Left ventricle myocardium inferior (tissue), 1 donor: ENCODE results near the gene C1QTNF7. TPM values are rescaled to one million over a fixed set of nuclear protein-coding genes. Genes with fewer than 3 reads are reported as not detected.

Experiments
- DNase-seq: peaks from one replicate; pipeline ENCODE4 v3.0.0-alpha.2; 2020
- H3K27ac ChIP-seq: fragments of 200-600 bp; replicated peaks from 2 replicates; pipeline ENCODE4 v1.8.0; 2021
- H3K27me3 ChIP-seq: fragments of 200-600 bp; 2 replicates; pipeline ENCODE4 v1.8.0; 2021; ENCODE audit warnings: low read depth
- H3K36me3 ChIP-seq: fragments of 200-600 bp; 2 replicates; pipeline ENCODE4 v1.8.0; 2021
- H3K4me1 ChIP-seq: fragments of 200-600 bp; 2 replicates; pipeline ENCODE4 v1.8.0; 2021
- H3K4me3 ChIP-seq: fragments of 200-600 bp; 2 replicates; pipeline ENCODE4 v1.8.0; 2021; ENCODE audit warnings: mild to moderate bottlenecking, moderate library complexity
- H3K9me3 ChIP-seq: fragments of 200-600 bp; replicated peaks from 2 replicates; pipeline ENCODE4 v1.8.0; 2021
- intact Hi-C: fragments of 100-400 bp; cut with micrococcal nuclease; formaldehyde crosslinking; loops from one replicate; pipeline ENCODE4 v1.11.0; 2022
- long read RNA-seq: library from polyadenylated mRNA; unstranded; transcript quantifications from one replicate; pipeline ENCODE4 v2.0.0, GENCODE V29; 2021
- total RNA-seq: library from RNA; stranded (reverse); fragmentation: NEBNext Ultra II Directional; extraction: Animal tissue kit (Norgen Biotek cat#: 25700); gene quantifications from one replicate; pipeline ENCODE4 v1.2.1, GENCODE V29; 2021
- TF ChIP-seq, protein P1 (sequence below): fragments of 200-600 bp; IDR thresholded peaks from 2 replicates; pipeline ENCODE4 v1.8.0; 2021; ENCODE audit warnings: antibody characterized with exemption, mild to moderate bottlenecking, borderline replicate concordance
- donor health status: DM: no; HTN: yes; CAD: no; lungs with severe emphysema.

The C1QTNF7 gene, protein sequence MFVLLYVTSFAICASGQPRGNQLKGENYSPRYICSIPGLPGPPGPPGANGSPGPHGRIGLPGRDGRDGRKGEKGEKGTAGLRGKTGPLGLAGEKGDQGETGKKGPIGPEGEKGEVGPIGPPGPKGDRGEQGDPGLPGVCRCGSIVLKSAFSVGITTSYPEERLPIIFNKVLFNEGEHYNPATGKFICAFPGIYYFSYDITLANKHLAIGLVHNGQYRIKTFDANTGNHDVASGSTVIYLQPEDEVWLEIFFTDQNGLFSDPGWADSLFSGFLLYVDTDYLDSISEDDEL
- total RNA-seq, result 2.4 TPM
- long read RNA-seq, result 0 reads

DNA sequence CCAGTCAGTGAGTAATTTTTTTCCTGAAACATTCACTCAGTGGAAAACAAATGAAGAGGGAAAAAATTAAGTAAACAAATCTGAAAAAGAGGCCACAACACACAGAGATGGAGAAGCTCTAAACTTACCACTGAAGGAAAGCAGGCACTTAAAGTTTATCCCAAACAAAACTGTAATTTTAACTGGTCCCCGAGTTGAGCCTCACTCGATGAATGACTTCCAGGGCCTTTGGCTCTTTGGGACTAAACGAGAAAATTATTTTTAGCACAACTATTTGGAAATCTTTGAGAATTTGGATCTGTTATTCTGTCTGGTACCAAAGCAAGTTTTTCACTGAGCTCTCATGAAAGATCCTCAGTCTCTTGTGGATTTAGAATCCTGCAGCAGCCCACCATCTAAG, at the start of gene C1QTNF7:
Gene C1QTNF7 (plus strand): TSS at position 333 of the 400 bp plus-strand sequence. CDS start 7,711 bp downstream, outside the sequence.
- Histone ChIP-seq H3K36me3 (no peaks in the 10 kb centered on the region), H3K4me3 (peak within 1 kb of the TSS; percentile 5), H3K4me1 (peaks cover 11% of the 10 kb centered on the region), H3K9me3 (no peaks in the 10 kb centered on the region), H3K27ac (peak within 1 kb of the TSS; percentile 60), H3K27me3 (no peaks in the 10 kb centered on the region)
- TF ChIP-seq, protein P1, sequence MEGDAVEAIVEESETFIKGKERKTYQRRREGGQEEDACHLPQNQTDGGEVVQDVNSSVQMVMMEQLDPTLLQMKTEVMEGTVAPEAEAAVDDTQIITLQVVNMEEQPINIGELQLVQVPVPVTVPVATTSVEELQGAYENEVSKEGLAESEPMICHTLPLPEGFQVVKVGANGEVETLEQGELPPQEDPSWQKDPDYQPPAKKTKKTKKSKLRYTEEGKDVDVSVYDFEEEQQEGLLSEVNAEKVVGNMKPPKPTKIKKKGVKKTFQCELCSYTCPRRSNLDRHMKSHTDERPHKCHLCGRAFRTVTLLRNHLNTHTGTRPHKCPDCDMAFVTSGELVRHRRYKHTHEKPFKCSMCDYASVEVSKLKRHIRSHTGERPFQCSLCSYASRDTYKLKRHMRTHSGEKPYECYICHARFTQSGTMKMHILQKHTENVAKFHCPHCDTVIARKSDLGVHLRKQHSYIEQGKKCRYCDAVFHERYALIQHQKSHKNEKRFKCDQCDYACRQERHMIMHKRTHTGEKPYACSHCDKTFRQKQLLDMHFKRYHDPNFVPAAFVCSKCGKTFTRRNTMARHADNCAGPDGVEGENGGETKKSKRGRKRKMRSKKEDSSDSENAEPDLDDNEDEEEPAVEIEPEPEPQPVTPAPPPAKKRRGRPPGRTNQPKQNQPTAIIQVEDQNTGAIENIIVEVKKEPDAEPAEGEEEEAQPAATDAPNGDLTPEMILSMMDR, result no peak
- intact Hi-C loops, result no loop called here
- no peak for DNase-seq

DNA sequence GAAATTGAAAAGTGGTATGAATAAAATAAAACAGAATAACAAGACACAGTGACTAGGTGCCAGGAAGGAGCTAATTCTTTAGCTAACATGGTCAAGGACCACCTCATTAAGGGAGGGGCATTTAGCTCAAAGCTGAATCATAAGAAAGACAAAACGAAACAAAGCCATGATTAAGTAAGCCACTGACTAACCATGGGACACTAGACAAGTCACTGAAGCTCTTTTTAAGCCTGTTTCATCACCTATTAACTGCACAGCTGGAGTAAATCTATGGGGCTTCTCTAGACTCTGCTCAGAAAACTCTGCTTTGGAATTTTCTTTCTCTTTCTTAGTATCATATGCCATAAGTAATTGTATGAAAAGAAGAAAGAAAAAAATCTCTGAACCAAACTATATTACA, 49.8 kb upstream of the C1QTNF7 start:
- H3K27ac ChIP-seq, result peak overlapping the region; percentile 45
- no peak for DNase-seq
- no peaks in the 10 kb centered on the region for H3K36me3 ChIP-seq
- peaks cover 18% of the 10 kb centered on the region for H3K4me1 ChIP-seq
- TF ChIP-seq, protein P1, result no peak
- H3K9me3 ChIP-seq, result no peaks in the 10 kb centered on the region
- H3K4me3 ChIP-seq, result no peak overlapping the region
- no peaks in the 10 kb centered on the region for H3K27me3 ChIP-seq
- intact Hi-C loops, result no loop called here

DNA sequence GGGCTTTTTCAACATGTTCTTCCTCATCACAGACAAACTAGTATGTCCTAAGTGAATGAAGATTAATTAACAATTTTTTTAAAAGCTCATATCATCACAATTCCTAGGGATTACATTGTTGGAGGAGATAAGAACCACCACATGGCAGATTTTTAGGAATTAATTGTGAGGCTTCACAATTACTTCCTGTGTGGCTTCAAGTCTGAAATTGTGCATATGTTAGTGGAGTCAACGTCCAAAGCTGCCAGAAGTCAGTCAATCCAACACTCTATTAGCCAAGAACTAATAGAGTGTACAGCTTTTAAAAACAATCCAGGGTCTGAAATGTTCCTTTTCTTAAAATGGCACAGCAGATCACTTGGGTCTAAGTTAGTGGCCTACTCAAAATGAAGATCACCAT, 49.3 kb upstream of the C1QTNF7 start:
- DNase-seq, result no peak
- intact Hi-C loops, result no loop called here
- no peaks in the 10 kb centered on the region for H3K9me3 ChIP-seq
- TF ChIP-seq, protein P1, result no peak
- peaks cover 18% of the 10 kb centered on the region for H3K4me1 ChIP-seq
- peak overlapping the region; percentile 45 for H3K27ac ChIP-seq
- no peaks in the 10 kb centered on the region for H3K36me3 ChIP-seq
- no peaks in the 10 kb centered on the region for H3K27me3 ChIP-seq
- no peak overlapping the region for H3K4me3 ChIP-seq

GRCh38 chr4:15381806-15382338, 46.0 kb upstream of the C1QTNF7 start:
- intact Hi-C loops, result no loop called here
- Histone ChIP-seq H3K9me3 (no peaks in the 10 kb centered on the region), H3K27me3 (peaks cover 5% of the 10 kb centered on the region), H3K4me3 (no peak overlapping the region), H3K36me3 (no peaks in the 10 kb centered on the region), H3K27ac (no peak overlapping the region), H3K4me1 (peaks cover 8% of the 10 kb centered on the region)
- TF ChIP-seq, protein P1, result no peak
- DNase-seq, result no peak

- Histone ChIP-seq H3K36me3 (no peaks in the 10 kb centered on the region), H3K4me3 (no peak overlapping the region), H3K27me3 (peaks cover 5% of the 10 kb centered on the region), H3K4me1 (peaks cover 8% of the 10 kb centered on the region), H3K9me3 (no peaks in the 10 kb centered on the region), H3K27ac (no peak overlapping the region)
- intact Hi-C loops, result no loop called here
- TF ChIP-seq, protein P1, result no peak
- no peak for DNase-seq
These were observed 45.1 kb upstream of the C1QTNF7 start for GRCh38 chr4:15382669-15383273.
